H9 (cell line): ENCODE measurements around the gene TRIM67. TPM values are rescaled to one million over a fixed set of nuclear protein-coding genes. Genes with fewer than 3 reads are reported as not detected.
"Not testable (repeated sequence)": the region's sequence is repeated elsewhere in the genome, so short reads cannot be mapped to it uniquely, and the experiment has no call there.

Experiments
- DNase-seq: peaks from one replicate; pipeline ENCODE4 v3.0.0-alpha.2; 2017
- H2AFZ ChIP-seq: one replicate; pipeline ENCODE4 v1.6.1; 2013; ENCODE audit warnings: mild to moderate bottlenecking, low read length, control low read depth, moderate library complexity
- H2AK5ac ChIP-seq: 2 replicates; pipeline ENCODE4 v1.6.1; 2013; ENCODE audit warnings: low read length, control low read depth, mixed read lengths; ENCODE audit not compliant: insufficient read length
- H2BK120ac ChIP-seq: one replicate; pipeline ENCODE4 v1.6.1; 2013; ENCODE audit warnings: low read depth, mild to moderate bottlenecking, low read length, control low read depth, inconsistent platforms; ENCODE audit not compliant: poor library complexity, severe bottlenecking
- H2BK12ac ChIP-seq: 2 replicates; pipeline ENCODE4 v1.6.1; 2013; ENCODE audit warnings: low read length, control low read depth, mixed read lengths, low read depth; ENCODE audit not compliant: insufficient read length
- H2BK15ac ChIP-seq: 2 replicates; pipeline ENCODE4 v1.6.1; 2013; ENCODE audit warnings: low read depth, low read length, control low read depth
- H2BK20ac ChIP-seq: one replicate; pipeline ENCODE4 v1.6.1; 2013; ENCODE audit warnings: low read depth, mild to moderate bottlenecking, low read length, control low read depth, inconsistent platforms; ENCODE audit not compliant: poor library complexity, severe bottlenecking
- H2BK5ac ChIP-seq: 2 replicates; pipeline ENCODE4 v1.6.1; 2013; ENCODE audit warnings: low read length, control low read depth, mixed read lengths; ENCODE audit not compliant: insufficient read length
- H3K14ac ChIP-seq: 2 replicates; pipeline ENCODE4 v1.6.1; 2013; ENCODE audit warnings: low read length, control low read depth; ENCODE audit not compliant: insufficient read depth
- H3K18ac ChIP-seq: 2 replicates; pipeline ENCODE4 v1.6.1; 2013; ENCODE audit warnings: low read depth, mild to moderate bottlenecking, mixed read lengths, low read length, control low read depth; ENCODE audit not compliant: insufficient read length
- H3K23ac ChIP-seq: 2 replicates; pipeline ENCODE4 v1.6.1; 2013; ENCODE audit warnings: low read length, control low read depth, mixed read lengths, low read depth; ENCODE audit not compliant: insufficient read length
- H3K23me2 ChIP-seq: 2 replicates; pipeline ENCODE4 v1.6.1; 2013; ENCODE audit warnings: low read depth, mild to moderate bottlenecking, mixed read lengths, low read length, control low read depth; ENCODE audit not compliant: insufficient read length, poor library complexity, severe bottlenecking
- H3K27ac ChIP-seq: 2 replicates; pipeline ENCODE4 v1.5.1; 2013; ENCODE audit warnings: low read length, control low read depth, mixed read lengths, low read depth; ENCODE audit not compliant: insufficient read length
- H3K27me3 ChIP-seq: 2 replicates; pipeline ENCODE4 v1.6.1; 2013; ENCODE audit warnings: low read length, control low read depth, inconsistent platforms; ENCODE audit not compliant: insufficient read depth
- H3K4ac ChIP-seq: 2 replicates; pipeline ENCODE4 v1.6.1; 2013; ENCODE audit warnings: low read depth, mild to moderate bottlenecking, control low read depth, inconsistent platforms, low read length, moderate library complexity
- H3K4me1 ChIP-seq: 2 replicates; pipeline ENCODE4 v1.6.1; 2013; ENCODE audit warnings: low read length, control low read depth, inconsistent platforms; ENCODE audit not compliant: insufficient read depth
- H3K4me2 ChIP-seq: 2 replicates; pipeline ENCODE4 v1.6.1; 2013; ENCODE audit warnings: low read length, control low read depth, mixed read lengths; ENCODE audit not compliant: insufficient read length, insufficient read depth
- H3K56ac ChIP-seq: 2 replicates; pipeline ENCODE4 v1.6.1; 2013; ENCODE audit warnings: low read depth, mild to moderate bottlenecking, mixed read lengths, low read length, control low read depth; ENCODE audit not compliant: insufficient read length
- H3K79me1 ChIP-seq: 2 replicates; pipeline ENCODE4 v1.6.1; 2013; ENCODE audit warnings: low read depth, mild to moderate bottlenecking, moderate library complexity, low read length, control low read depth, inconsistent platforms; ENCODE audit not compliant: insufficient read depth, poor library complexity, severe bottlenecking
- H3K79me2 ChIP-seq: 2 replicates; pipeline ENCODE4 v1.6.1; 2013; ENCODE audit warnings: low read length, control low read depth, inconsistent platforms; ENCODE audit not compliant: insufficient read depth
- H3K9ac ChIP-seq: 2 replicates; pipeline ENCODE4 v1.6.1; 2013; ENCODE audit warnings: low read length, control low read depth, mixed read lengths; ENCODE audit not compliant: insufficient read length; ENCODE audit errors: extremely low read depth
- H3K9me3 ChIP-seq: one replicate; pipeline ENCODE4 v1.6.1; 2013; ENCODE audit warnings: low read depth, low read length, inconsistent platforms; ENCODE audit not compliant: control insufficient read depth
- H3T11ph ChIP-seq: one replicate; pipeline ENCODE4 v1.6.1; 2013; ENCODE audit warnings: mild to moderate bottlenecking, low read length, control low read depth, inconsistent platforms
- H4K20me1 ChIP-seq: one replicate; pipeline ENCODE4 v1.6.1; 2013; ENCODE audit not compliant: control insufficient read depth, insufficient read length, insufficient read depth
- H4K5ac ChIP-seq: 2 replicates; pipeline ENCODE4 v1.6.1; 2013; ENCODE audit warnings: low read depth, mild to moderate bottlenecking, mixed read lengths, low read length, control low read depth; ENCODE audit not compliant: insufficient read length
- H4K8ac ChIP-seq: replicated peaks from 2 replicates; pipeline ENCODE4 v1.6.1; 2013; ENCODE audit warnings: low read length, control low read depth, mixed read lengths, low read depth; ENCODE audit not compliant: insufficient read length
- H4K91ac ChIP-seq: 2 replicates; pipeline ENCODE4 v1.6.1; 2013; ENCODE audit warnings: low read depth, mild to moderate bottlenecking, moderate library complexity, mixed read lengths, low read length, control low read depth; ENCODE audit not compliant: insufficient read length
- H3K27ac Mint-ChIP-seq, 3 experiments: 2 replicates in 2 of 3; 3 replicates in 1 of 3; pipeline ENCODE4 v1.8.0; 2020 to 2021; ENCODE audit warnings: mixed read lengths in 3 of 3, mild to moderate bottlenecking in 1 of 3, moderate library complexity in 1 of 3
- H3K27me3 Mint-ChIP-seq: 2 replicates; pipeline ENCODE4 v1.8.0; 2021; ENCODE audit warnings: low read depth, mild to moderate bottlenecking, moderate library complexity, mixed read lengths
- H3K36me3 Mint-ChIP-seq, 3 experiments: 2 replicates in 2 of 3; 3 replicates in 1 of 3; pipeline ENCODE4 v1.8.0; 2020 to 2021; ENCODE audit warnings: low read depth in 3 of 3, mixed read lengths in 3 of 3; ENCODE audit not compliant: insufficient read depth in 1 of 3
- H3K4me1 Mint-ChIP-seq, 2 experiments: 2 replicates each; pipeline ENCODE4 v1.8.0; 2020; ENCODE audit warnings: mixed read lengths in 2 of 2
- H3K4me3 Mint-ChIP-seq, 2 experiments: 2 replicates in 1 of 2; 3 replicates in 1 of 2; pipeline ENCODE4 v1.8.0; 2020 to 2021; ENCODE audit warnings: mild to moderate bottlenecking in 2 of 2, mixed read lengths in 2 of 2, moderate library complexity in 1 of 2
- H3K9me3 Mint-ChIP-seq, 2 experiments: 2 replicates in 1 of 2; 3 replicates in 1 of 2; pipeline ENCODE4 v1.8.0; 2020; ENCODE audit warnings: mild to moderate bottlenecking in 2 of 2, mixed read lengths in 2 of 2, moderate library complexity in 1 of 2
- WGBS: extraction: QIAGEN DNeasy Blood & Tissue Kit; methylation state at CpG from one replicate; pipeline ENCODE4 v1.1.7; 2013; ENCODE audit warnings: missing lambda C conversion rate, low lambda C conversion rate, mixed read lengths; ENCODE audit not compliant: insufficient read length; ENCODE audit errors: extremely low coverage; 5-methylcytosine and 5-hydroxymethylcytosine counted together
- total RNA-seq: library from RNA; stranded (reverse); gene quantifications from 2 replicates; pipeline ENCODE4 v1.2.1, GENCODE V29; 2021
- TF ChIP-seq, protein P1 (sequence below): fragments of 200-600 bp; sonication (generic); conservative IDR thresholded peaks from 3 replicates; pipeline ENCODE4 v1.8.0; 2021; ENCODE audit warnings: antibody characterized with exemption, mild to moderate bottlenecking

The TRIM67 gene
- total RNA-seq, 1 experiment from 2014 or later, result not detected

DNA sequence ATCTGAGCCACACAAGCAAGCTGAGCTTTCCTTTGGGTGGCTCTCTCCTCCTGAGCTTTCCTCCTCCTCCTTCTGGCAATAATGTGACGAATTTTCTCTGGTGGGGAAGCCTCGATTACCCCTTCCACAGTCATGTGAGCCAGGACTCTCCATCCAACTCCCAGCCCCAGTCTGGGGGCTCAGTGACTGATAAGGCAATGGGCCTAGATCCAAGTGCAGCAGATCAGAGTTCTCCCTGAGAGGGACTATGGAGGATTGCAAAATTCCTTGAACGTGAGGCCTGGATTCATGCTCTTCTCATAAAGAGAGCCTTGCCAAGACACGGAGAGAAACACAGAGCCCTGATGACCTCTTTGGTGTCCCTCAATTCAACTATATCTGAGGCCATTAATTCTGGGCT is 31.3 kb upstream of the TRIM67 start:
- Mint-ChIP-seq H3K4me3 (no peak overlapping the region), H3K4me1 (no peaks in the 10 kb centered on the region), H3K36me3 (peaks cover 0 to 6% (median 2%) of the 10 kb centered on the region in 3 experiments; a peak in 2 of 7 replicates), H3K27ac (no peak overlapping the region), H3K9me3 (peaks cover 11 to 14% of the 10 kb centered on the region in 2 experiments; a peak in 4 of 5 replicates), H3K27me3 (peaks cover 36% of the 10 kb centered on the region)
- H2BK120ac ChIP-seq, result no peak overlapping the region
- H4K20me1 ChIP-seq, result no peaks in the 10 kb centered on the region
- H3T11ph ChIP-seq, result no peak overlapping the region
- H2AFZ ChIP-seq, result no peak overlapping the region
- no peak overlapping the region for H2BK12ac ChIP-seq
- WGBS, result no CpG with 5 or more reads among the region's 4 CpGs
- no peaks in the 10 kb centered on the region for H3K79me2 ChIP-seq
- H3K4ac ChIP-seq, result no peak overlapping the region
- no peak overlapping the region for H2AK5ac ChIP-seq
- no peak overlapping the region for H4K5ac ChIP-seq
- H3K27me3 ChIP-seq, result no peaks in the 10 kb centered on the region
- no peak overlapping the region for H3K14ac ChIP-seq
- H3K79me1 ChIP-seq, result no peaks in the 10 kb centered on the region
- no peak overlapping the region for H4K8ac ChIP-seq
- no peak overlapping the region for H3K9ac ChIP-seq
- no peak overlapping the region for H2BK5ac ChIP-seq
- no peak overlapping the region for H2BK15ac ChIP-seq
- H2BK20ac ChIP-seq, result no peak overlapping the region
- H3K18ac ChIP-seq, result no peak overlapping the region
- no peak overlapping the region for H3K23ac ChIP-seq
- TF ChIP-seq, protein P1, sequence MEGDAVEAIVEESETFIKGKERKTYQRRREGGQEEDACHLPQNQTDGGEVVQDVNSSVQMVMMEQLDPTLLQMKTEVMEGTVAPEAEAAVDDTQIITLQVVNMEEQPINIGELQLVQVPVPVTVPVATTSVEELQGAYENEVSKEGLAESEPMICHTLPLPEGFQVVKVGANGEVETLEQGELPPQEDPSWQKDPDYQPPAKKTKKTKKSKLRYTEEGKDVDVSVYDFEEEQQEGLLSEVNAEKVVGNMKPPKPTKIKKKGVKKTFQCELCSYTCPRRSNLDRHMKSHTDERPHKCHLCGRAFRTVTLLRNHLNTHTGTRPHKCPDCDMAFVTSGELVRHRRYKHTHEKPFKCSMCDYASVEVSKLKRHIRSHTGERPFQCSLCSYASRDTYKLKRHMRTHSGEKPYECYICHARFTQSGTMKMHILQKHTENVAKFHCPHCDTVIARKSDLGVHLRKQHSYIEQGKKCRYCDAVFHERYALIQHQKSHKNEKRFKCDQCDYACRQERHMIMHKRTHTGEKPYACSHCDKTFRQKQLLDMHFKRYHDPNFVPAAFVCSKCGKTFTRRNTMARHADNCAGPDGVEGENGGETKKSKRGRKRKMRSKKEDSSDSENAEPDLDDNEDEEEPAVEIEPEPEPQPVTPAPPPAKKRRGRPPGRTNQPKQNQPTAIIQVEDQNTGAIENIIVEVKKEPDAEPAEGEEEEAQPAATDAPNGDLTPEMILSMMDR, result no peak
- no peaks in the 10 kb centered on the region for H3K4me1 ChIP-seq
- H3K27ac ChIP-seq, result no peak overlapping the region
- no peak overlapping the region for H3K56ac ChIP-seq
- no peak overlapping the region for H4K91ac ChIP-seq
- H3K23me2 ChIP-seq, result no peaks in the 10 kb centered on the region
- no peaks in the 10 kb centered on the region for H3K9me3 ChIP-seq
- no peak for DNase-seq
- H3K4me2 ChIP-seq, result no peak overlapping the region

DNA sequence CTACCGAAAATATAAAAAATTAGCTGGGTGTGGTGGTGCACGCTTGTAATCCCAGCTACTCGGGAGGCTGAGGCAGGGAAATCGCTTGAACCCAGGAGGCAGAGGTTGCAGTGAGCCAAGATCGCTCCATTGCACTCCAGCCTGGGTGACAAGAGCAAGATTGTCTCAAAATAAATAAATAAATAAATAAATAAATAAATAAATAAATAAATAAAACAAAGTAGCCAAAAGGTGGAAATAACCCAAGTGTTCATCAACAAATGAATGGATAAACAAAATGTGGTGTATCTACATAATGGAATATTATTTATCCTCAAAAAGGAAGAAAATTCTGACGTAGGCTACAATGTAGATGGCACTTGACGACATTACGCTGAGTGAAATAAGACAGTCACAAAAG is 29.3 kb upstream of the TRIM67 start:
- not testable (repeated sequence) for H3K56ac ChIP-seq, DNase-seq, H4K8ac ChIP-seq, H3K4me2 ChIP-seq, H3K4me3 Mint-ChIP-seq, H4K20me1 ChIP-seq, H3K4me1 ChIP-seq, H3K79me2 ChIP-seq, H3K9me3 ChIP-seq, H3T11ph ChIP-seq, H4K91ac ChIP-seq, H2BK120ac ChIP-seq, H3K36me3 Mint-ChIP-seq, H3K27ac ChIP-seq, H3K27me3 ChIP-seq, H3K9me3 Mint-ChIP-seq, H2BK12ac ChIP-seq, H2AFZ ChIP-seq, H4K5ac ChIP-seq, H2BK20ac ChIP-seq, H2AK5ac ChIP-seq, H3K23me2 ChIP-seq, H3K9ac ChIP-seq, H3K79me1 ChIP-seq, H3K14ac ChIP-seq, H3K4me1 Mint-ChIP-seq, H3K23ac ChIP-seq, H2BK15ac ChIP-seq, H3K18ac ChIP-seq, H2BK5ac ChIP-seq, H3K4ac ChIP-seq, H3K27ac Mint-ChIP-seq
- H3K27me3 Mint-ChIP-seq, result peaks cover 32% of the 10 kb centered on the region
- no CpG with 5 or more reads among the region's 8 CpGs for WGBS
